ENCODE data around the gene MAP1LC3B.

DNA sequence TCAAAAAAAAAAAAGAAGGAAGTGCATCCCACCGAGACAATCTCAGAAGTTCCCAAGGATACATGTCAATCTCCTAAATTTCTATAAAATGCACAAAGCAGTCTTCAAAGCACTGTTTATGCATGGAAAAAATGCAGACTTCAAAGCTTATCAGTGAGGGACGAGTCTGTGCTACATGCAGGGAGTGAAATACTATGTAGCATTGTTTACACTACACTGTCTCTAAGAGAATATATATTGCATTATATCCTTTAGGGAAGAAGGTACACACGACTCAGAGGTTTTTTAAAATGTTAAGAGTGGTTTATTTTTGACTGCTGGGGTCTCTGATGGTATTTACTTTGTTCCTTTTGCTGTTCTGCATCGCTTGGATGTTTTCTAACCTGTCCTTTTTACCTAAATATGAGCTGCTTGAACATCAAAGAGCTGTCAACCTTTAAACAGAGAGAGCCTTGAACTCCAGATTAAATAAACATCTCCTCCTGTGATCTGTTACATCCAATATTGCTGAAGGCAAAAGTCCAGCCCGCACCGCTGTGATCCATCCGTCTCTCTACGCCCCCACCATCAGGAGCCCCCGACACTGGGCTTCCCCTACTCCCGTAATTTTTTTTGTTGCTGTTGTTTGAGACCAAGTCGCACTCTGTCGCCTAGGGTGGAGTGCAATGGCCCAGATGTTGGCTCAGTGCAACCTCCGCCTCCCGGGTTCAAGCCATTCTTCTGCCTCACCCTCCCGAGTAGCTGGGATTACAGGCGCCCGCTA is 9.9 kb upstream of the MAP1LC3B start:
- TF ChIP-seq ATF2 (tag by site-specific recombination; IDR thresholded peaks at IDR 0.05; ENCODE audit: low read depth): no peak
- TF ChIP-seq TRIM28 (IDR thresholded peaks at IDR 0.05; ENCODE audit: borderline replicate concordance, low read length): no peak
- no peak for TF ChIP-seq ZNF184 (tag by site-specific recombination; IDR thresholded peaks at IDR 0.05)
- TF ChIP-seq ZNF302 (tag by site-specific recombination; IDR thresholded peaks at IDR 0.05; ENCODE audit: low read depth): no peak
- no peak for TF ChIP-seq ZNF76 (tag by site-specific recombination; IDR thresholded peaks at IDR 0.05; ENCODE audit: borderline replicate concordance, low read depth)
- TF ChIP-seq CTCF (tag by site-specific recombination; IDR thresholded peaks at IDR 0.05): no peak
- TF ChIP-seq INSM2 (tag by site-specific recombination; IDR thresholded peaks at IDR 0.05): no peak
- TF ChIP-seq ZEB2 (tag by site-specific recombination; IDR thresholded peaks at IDR 0.05): no peak
- no peak for TF ChIP-seq ZNF707 (tag by site-specific recombination; IDR thresholded peaks at IDR 0.05)
